ENCODE data around the gene MRPS24.

DNA sequence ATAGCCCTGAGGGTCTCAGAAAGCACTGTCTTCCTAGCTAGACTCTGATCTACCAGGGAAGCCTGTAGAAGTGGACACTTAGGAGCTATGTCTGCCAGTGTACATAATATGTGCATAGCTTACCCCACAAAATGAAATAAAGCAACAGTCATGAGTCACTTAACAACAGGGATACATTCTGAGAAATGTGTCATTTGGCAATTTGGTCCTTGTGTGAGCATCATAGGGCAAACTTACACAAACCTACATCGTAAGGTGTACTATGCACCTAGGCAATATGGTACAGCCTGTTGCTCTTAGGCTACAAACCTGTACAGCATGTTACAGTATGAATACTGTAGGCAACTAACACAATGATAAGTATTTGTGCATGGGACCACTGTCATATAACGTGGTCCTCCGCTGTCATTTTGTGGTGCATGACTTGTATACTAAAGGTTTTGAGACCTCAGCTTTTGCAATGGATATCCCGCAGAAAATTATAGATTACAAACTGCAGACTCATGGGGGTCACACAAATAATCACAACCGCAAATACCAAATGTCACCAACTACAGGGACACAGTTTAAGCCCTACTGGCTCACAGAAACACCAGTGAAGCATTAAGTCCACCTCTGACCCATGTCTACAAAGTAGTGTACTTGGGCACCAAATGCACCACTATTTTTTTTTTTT is 35.4 kb upstream of the MRPS24 start:
- TF ChIP-seq, protein P1, sequence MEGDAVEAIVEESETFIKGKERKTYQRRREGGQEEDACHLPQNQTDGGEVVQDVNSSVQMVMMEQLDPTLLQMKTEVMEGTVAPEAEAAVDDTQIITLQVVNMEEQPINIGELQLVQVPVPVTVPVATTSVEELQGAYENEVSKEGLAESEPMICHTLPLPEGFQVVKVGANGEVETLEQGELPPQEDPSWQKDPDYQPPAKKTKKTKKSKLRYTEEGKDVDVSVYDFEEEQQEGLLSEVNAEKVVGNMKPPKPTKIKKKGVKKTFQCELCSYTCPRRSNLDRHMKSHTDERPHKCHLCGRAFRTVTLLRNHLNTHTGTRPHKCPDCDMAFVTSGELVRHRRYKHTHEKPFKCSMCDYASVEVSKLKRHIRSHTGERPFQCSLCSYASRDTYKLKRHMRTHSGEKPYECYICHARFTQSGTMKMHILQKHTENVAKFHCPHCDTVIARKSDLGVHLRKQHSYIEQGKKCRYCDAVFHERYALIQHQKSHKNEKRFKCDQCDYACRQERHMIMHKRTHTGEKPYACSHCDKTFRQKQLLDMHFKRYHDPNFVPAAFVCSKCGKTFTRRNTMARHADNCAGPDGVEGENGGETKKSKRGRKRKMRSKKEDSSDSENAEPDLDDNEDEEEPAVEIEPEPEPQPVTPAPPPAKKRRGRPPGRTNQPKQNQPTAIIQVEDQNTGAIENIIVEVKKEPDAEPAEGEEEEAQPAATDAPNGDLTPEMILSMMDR (IDR thresholded peaks at IDR 0.05; ENCODE audit: insufficient read depth, low read depth, low read length): no peak
- TF ChIP-seq EZH2 (IDR thresholded peaks at IDR 0.05; ENCODE audit: insufficient read depth, low read length): no peak
